WTC11 (cell line): ENCODE data around the gene TNFRSF19. TPM values are rescaled to one million over a fixed set of nuclear protein-coding genes. Genes with fewer than 3 reads are reported as not detected.

Source experiments
- ATAC-seq: fragments of 200-7000 bp; cut with Tn5 transposase; 2 replicates; pipeline ENCODE4 v1.10.0; 2021; ENCODE audit warnings: mild to moderate bottlenecking, moderate library complexity
- CTCF ChIA-PET: fragments of 300-600 bp; sonication (Branson Sonifier 250); formaldehyde crosslinking; loops from one replicate; lab custom pipeline; 2021; ENCODE audit warnings: antibody characterized with exemption; lab: Charles Lee
- POLR2A ChIA-PET: fragments of 350-600 bp; sonication (Branson Sonifier 250); formaldehyde crosslinking; loops from one replicate; lab custom pipeline; 2021; ENCODE audit warnings: antibody characterized with exemption; lab: Charles Lee
- DNase-seq: peaks from one replicate; pipeline ENCODE4 v3.0.0; 2021; ENCODE audit warnings: low spot score
- H3K27ac Mint-ChIP-seq: 2 replicates; pipeline ENCODE4 v1.8.0; 2021; ENCODE audit warnings: mixed read lengths
- H3K27me3 Mint-ChIP-seq: 2 replicates; pipeline ENCODE4 v1.8.0; 2021; ENCODE audit warnings: low read depth, mild to moderate bottlenecking, moderate library complexity, mixed read lengths
- H3K36me3 Mint-ChIP-seq: 2 replicates; pipeline ENCODE4 v1.8.0; 2021; ENCODE audit warnings: mixed read lengths
- H3K4me1 Mint-ChIP-seq: 2 replicates; pipeline ENCODE4 v1.8.0; 2022; ENCODE audit warnings: mixed read lengths
- H3K4me3 Mint-ChIP-seq: 2 replicates; pipeline ENCODE4 v1.8.0; 2021; ENCODE audit warnings: mild to moderate bottlenecking, moderate library complexity, mixed read lengths
- H3K9me3 Mint-ChIP-seq: 2 replicates; pipeline ENCODE4 v1.8.0; 2021; ENCODE audit warnings: mixed read lengths
- ARID4B ChIP-seq: sonication (generic); formaldehyde crosslinking; IDR thresholded peaks from 2 replicates; pipeline ENCODE4 v1.8.0; 2023; ENCODE audit warnings: missing genetic modification reagents, mild to moderate bottlenecking, borderline replicate concordance
- FOXK1 ChIP-seq: sonication (generic); formaldehyde crosslinking; IDR thresholded peaks from 2 replicates; pipeline ENCODE4 v1.8.0; 2022; ENCODE audit warnings: mild to moderate bottlenecking, moderate library complexity, missing genetic modification reagents
- HMGA2 ChIP-seq: fragments of 250-450 bp; sonication (Bioruptor Pico); IDR thresholded peaks from 2 replicates; pipeline ENCODE4 v1.4.0; 2021; ENCODE audit warnings: mild to moderate bottlenecking, moderate library complexity
- JUN ChIP-seq: sonication (generic); formaldehyde crosslinking; IDR thresholded peaks from 2 replicates; pipeline ENCODE4 v1.8.0; 2023; ENCODE audit warnings: mild to moderate bottlenecking, missing genetic modification reagents
- NFYB ChIP-seq: sonication (generic); formaldehyde crosslinking; conservative IDR thresholded peaks from 2 replicates; pipeline ENCODE4 v1.8.0; 2022; ENCODE audit warnings: low read depth, missing genetic modification reagents
- OVOL2 ChIP-seq: fragments of 250-450 bp; sonication (Bioruptor Pico); IDR thresholded peaks from 2 replicates; pipeline ENCODE4 v1.9.0; 2021; ENCODE audit warnings: mild to moderate bottlenecking, borderline replicate concordance
- RELA ChIP-seq: sonication (generic); formaldehyde crosslinking; IDR thresholded peaks from 2 replicates; pipeline ENCODE4 v1.8.1; 2022; ENCODE audit warnings: missing genetic modification reagents, mild to moderate bottlenecking, borderline replicate concordance
- RORB ChIP-seq: fragments of 250-450 bp; sonication (Bioruptor Pico); IDR thresholded peaks from 2 replicates; pipeline ENCODE4 v1.9.0; 2021; ENCODE audit warnings: mild to moderate bottlenecking
- SP1 ChIP-seq: sonication (generic); formaldehyde crosslinking; conservative IDR thresholded peaks from 2 replicates; pipeline ENCODE4 v1.8.1; 2022; ENCODE audit warnings: missing genetic modification reagents
- TEAD1 ChIP-seq: sonication (generic); formaldehyde crosslinking; IDR thresholded peaks from 2 replicates; pipeline ENCODE4 v1.8.0; 2022; ENCODE audit warnings: mild to moderate bottlenecking, missing genetic modification reagents
- TP53 ChIP-seq: sonication (generic); formaldehyde crosslinking; IDR thresholded peaks from 2 replicates; pipeline ENCODE4 v1.8.1; 2023; ENCODE audit warnings: mild to moderate bottlenecking, missing genetic modification reagents
- USF2 ChIP-seq: sonication (generic); formaldehyde crosslinking; IDR thresholded peaks from 2 replicates; pipeline ENCODE4 v1.8.1; 2023; ENCODE audit warnings: mild to moderate bottlenecking, missing genetic modification reagents, moderate library complexity
- ZNF396 ChIP-seq: fragments of 250-450 bp; sonication (Bioruptor Pico); IDR thresholded peaks from 2 replicates; pipeline ENCODE4 v1.8.0; 2021; ENCODE audit warnings: mild to moderate bottlenecking, moderate library complexity, borderline replicate concordance
- ZNF425 ChIP-seq: fragments of 250-450 bp; sonication (Bioruptor Pico); conservative IDR thresholded peaks from 2 replicates; pipeline ENCODE4 v1.9.0; 2021; ENCODE audit warnings: mild to moderate bottlenecking
- total RNA-seq: library from RNA; stranded (reverse); gene quantifications from 3 replicates; pipeline ENCODE4 v1.2.3, GENCODE V29; 2021
- TF ChIP-seq, protein P1 (sequence below): sonication (generic); formaldehyde crosslinking; IDR thresholded peaks from 2 replicates; pipeline ENCODE4 v1.8.1; 2023; ENCODE audit warnings: mild to moderate bottlenecking, missing genetic modification reagents

TNFRSF19 gene
- total RNA-seq, 1 experiment from 2014 or later = 0.20 TPM

DNA sequence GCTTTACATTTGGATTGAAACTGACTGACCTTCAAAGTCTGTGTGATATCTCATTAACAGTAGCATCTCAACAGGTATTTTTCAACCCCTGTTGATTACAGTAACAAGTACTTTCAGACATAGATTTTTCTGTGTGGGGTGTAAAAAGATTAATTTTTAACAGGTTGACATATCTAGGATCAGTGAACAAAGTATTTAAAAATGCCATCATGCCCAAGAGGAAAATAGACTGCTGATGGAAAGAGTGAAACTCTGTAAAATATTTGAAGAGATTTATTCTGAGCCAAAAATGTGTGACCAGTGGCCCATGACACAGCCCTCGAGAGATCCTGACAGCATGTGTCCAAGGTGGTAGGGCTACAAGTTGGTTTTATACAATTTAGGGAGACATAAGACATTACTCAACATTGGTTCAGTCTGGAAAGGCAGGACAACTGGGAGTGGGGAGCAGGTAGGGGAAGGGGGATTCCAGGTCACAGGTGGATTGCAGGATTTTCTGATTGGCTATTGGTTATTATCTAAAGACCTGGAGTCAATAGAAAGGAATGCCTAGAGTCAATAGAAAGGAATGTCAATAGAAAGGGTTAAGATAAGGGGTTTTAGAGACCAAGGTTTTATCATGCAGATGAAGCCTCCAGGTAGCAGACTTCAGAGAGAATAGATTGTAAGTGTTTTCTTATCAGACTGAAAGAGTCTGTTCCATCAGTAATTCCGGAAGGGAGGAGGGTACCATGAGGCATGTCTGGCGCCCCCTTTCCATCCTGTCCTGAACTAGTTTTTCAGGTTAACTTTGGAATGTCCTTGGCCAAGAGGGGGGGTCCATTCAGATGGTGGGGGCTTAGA, 29.1 kb downstream of the TNFRSF19 start:
- peaks cover 31% of the 10 kb centered on the region for H3K4me1 Mint-ChIP-seq
- peak overlapping the region; percentile 95 for H3K27ac Mint-ChIP-seq
- peak; percentile 96 for ATAC-seq

DNA sequence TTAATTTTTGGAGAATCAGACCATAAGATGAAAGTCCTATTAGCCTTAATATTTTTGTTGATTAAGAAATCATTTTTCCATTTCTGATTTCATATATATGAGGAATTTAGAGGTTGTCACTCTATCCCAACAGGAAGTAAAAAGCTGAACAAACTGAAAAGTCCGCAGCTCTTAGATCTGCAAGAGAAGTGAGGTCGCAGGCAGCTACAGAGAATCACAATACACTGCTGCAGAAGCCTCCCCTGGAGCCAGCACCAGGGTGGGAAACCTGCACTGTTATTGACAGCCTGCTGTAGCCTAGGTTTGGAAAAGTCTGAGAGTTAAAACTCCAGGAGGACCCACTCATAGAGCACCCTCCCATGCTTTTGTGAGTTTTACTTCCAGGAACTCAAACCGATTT, 29.9 kb downstream of the TNFRSF19 start:
- Mint-ChIP-seq H3K4me1 (peaks cover 31% of the 10 kb centered on the region), H3K4me3 (no peak overlapping the region), H3K27me3 (peaks cover 19% of the 10 kb centered on the region), H3K9me3 (peaks cover 36% of the 10 kb centered on the region), H3K27ac (0 out of 2 replicates have a peak overlapping the region, but pooled peaks have one; percentile 25), H3K36me3 (peaks cover 23% of the 10 kb centered on the region)
- ChIA-PET CTCF (interaction anchor here (1.1 kb wide), 1 partner anchor 225 kb away, joined by 3 read pairs; no protein-coding TSS in a partner anchor), POLR2A (no interaction called here)
- DNase-seq = no peak
- ATAC-seq = peak; percentile 41
- TF ChIP-seq ARID4B (CRISPR knock-in tag) = no peak

More for the DNA sequence above, 29.1 kb downstream of the TNFRSF19 start:
- no peak overlapping the region for H3K4me3 Mint-ChIP-seq
- DNase-seq = peak; percentile 43
- ChIA-PET POLR2A (no interaction called here), CTCF (no interaction called here)
- peaks cover 40% of the 10 kb centered on the region for H3K9me3 Mint-ChIP-seq
- TF ChIP-seq USF2 (CRISPR knock-in tag) (no peak), NFYB (CRISPR knock-in tag) (peak; percentile 45; the same call in 1 of the 2 replicates), TEAD1 (peak; percentile 45; the same call in 1 of the 2 replicates), RORB (CRISPR knock-in tag) (no peak), SP1 (CRISPR knock-in tag) (0 out of 2 replicates have a peak, but pooled peaks have one; percentile 20), FOXK1 (CRISPR knock-in tag) (peak; percentile 43; the same call in 1 of the 2 replicates)
- peaks cover 26% of the 10 kb centered on the region for H3K36me3 Mint-ChIP-seq
- H3K27me3 Mint-ChIP-seq = peaks cover 19% of the 10 kb centered on the region

GRCh38 chr13:23600534-23600933, 30.3 kb downstream of the TNFRSF19 start:
- H3K27ac Mint-ChIP-seq = peak overlapping the region; percentile 47
- peak; percentile 35; the same call in 1 of the 2 replicates for ATAC-seq
- ChIA-PET CTCF (interaction anchor here (1.1 kb wide), 1 partner anchor 225 kb away, joined by 3 read pairs; no protein-coding TSS in a partner anchor), POLR2A (no interaction called here)
- H3K4me3 Mint-ChIP-seq = no peak overlapping the region
- TF ChIP-seq ZNF425 (CRISPR knock-in tag) = no peak
- TF ChIP-seq, protein P1, sequence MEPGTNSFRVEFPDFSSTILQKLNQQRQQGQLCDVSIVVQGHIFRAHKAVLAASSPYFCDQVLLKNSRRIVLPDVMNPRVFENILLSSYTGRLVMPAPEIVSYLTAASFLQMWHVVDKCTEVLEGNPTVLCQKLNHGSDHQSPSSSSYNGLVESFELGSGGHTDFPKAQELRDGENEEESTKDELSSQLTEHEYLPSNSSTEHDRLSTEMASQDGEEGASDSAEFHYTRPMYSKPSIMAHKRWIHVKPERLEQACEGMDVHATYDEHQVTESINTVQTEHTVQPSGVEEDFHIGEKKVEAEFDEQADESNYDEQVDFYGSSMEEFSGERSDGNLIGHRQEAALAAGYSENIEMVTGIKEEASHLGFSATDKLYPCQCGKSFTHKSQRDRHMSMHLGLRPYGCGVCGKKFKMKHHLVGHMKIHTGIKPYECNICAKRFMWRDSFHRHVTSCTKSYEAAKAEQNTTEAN (CRISPR knock-in tag) = no peak
- TF ChIP-seq HMGA2 (CRISPR knock-in tag) = no peak
- TF ChIP-seq ZNF396 (CRISPR knock-in tag) = no peak
- TF ChIP-seq OVOL2 (CRISPR knock-in tag) = no peak
- TF ChIP-seq RORB (CRISPR knock-in tag) = no peak
- no peak for TF ChIP-seq TP53 (CRISPR knock-in tag)
- no peak for TF ChIP-seq RELA (CRISPR knock-in tag)
- no peak for TF ChIP-seq JUN
- H3K27me3 Mint-ChIP-seq = peaks cover 19% of the 10 kb centered on the region
- H3K4me1 Mint-ChIP-seq = peaks cover 31% of the 10 kb centered on the region
- H3K9me3 Mint-ChIP-seq = peaks cover 32% of the 10 kb centered on the region
- H3K36me3 Mint-ChIP-seq = peaks cover 18% of the 10 kb centered on the region
- no peak for DNase-seq
